Chondrocyte (in vitro differentiated cells): ENCODE data around the gene GNAS-AS1. TPM values are rescaled to one million over a fixed set of nuclear protein-coding genes. Genes with fewer than 3 reads are reported as not detected.

Experiments
- DNase-seq: peaks from one replicate; pipeline ENCODE4 v3.0.0; 2021; ENCODE audit warnings: mixed read lengths, low spot score
- H3K27ac Mint-ChIP-seq: one replicate; pipeline ENCODE4 v1.8.0; 2021; ENCODE audit warnings: mild to moderate bottlenecking, moderate library complexity, mixed read lengths; ENCODE audit not compliant: unreplicated experiment
- H3K27me3 Mint-ChIP-seq: 2 replicates; pipeline ENCODE4 v1.8.0; 2021; ENCODE audit warnings: low read depth, mixed read lengths
- H3K36me3 Mint-ChIP-seq: 2 replicates; pipeline ENCODE4 v1.8.0; 2021; ENCODE audit warnings: low read depth, mixed read lengths
- H3K4me1 Mint-ChIP-seq: 2 replicates; pipeline ENCODE4 v1.8.0; 2021; ENCODE audit warnings: low read depth, mild to moderate bottlenecking, mixed read lengths
- H3K4me3 Mint-ChIP-seq: one replicate; pipeline ENCODE4 v1.8.0; 2021; ENCODE audit warnings: mild to moderate bottlenecking, moderate library complexity, mixed read lengths; ENCODE audit not compliant: unreplicated experiment
- H3K9me3 Mint-ChIP-seq: 2 replicates; pipeline ENCODE4 v1.8.0; 2021; ENCODE audit warnings: low read depth, mixed read lengths
- CTCF ChIP-seq: fragments of 200-600 bp; sonication (generic); IDR thresholded peaks from 2 replicates; pipeline ENCODE4 v1.5.0; 2021; ENCODE audit warnings: antibody characterized with exemption, mild to moderate bottlenecking, moderate library complexity
- total RNA-seq: library from RNA; stranded (reverse); gene quantifications from 3 replicates; pipeline ENCODE4 v1.2.1, GENCODE V29; 2021

GNAS-AS1 gene
- total RNA-seq, 1 donor from 2014 or later, result 1.1 TPM

- no peaks in the 10 kb centered on the region for H3K9me3 Mint-ChIP-seq
- peak; percentile 88 for TF ChIP-seq CTCF
- no peak within 1 kb of the TSS for H3K27ac Mint-ChIP-seq
- peak within 1 kb of the TSS; percentile 85 for H3K4me3 Mint-ChIP-seq
- no peak for DNase-seq
- H3K36me3 Mint-ChIP-seq, result peaks cover 1% of the 10 kb centered on the region
- peaks cover 48% of the 10 kb centered on the region for H3K4me1 Mint-ChIP-seq
- peaks cover 34% of the 10 kb centered on the region for H3K27me3 Mint-ChIP-seq
Measured at GRCh38 chr20:58852543-58853271, 2.0 kb upstream of the GNAS-AS1 start, which contains the start of gene GNAS. Gene GNAS (plus strand): TSS chr20:58852716.

GRCh38 chr20:58851969-58852458, 1.3 kb upstream of the GNAS-AS1 start:
- H3K4me3 Mint-ChIP-seq, result peak overlapping the region; percentile 85
- DNase-seq, result no peak
- H3K27me3 Mint-ChIP-seq, result peaks cover 29% of the 10 kb centered on the region
- no peaks in the 10 kb centered on the region for H3K9me3 Mint-ChIP-seq
- TF ChIP-seq CTCF, result no peak
- H3K27ac Mint-ChIP-seq, result no peak overlapping the region
- H3K36me3 Mint-ChIP-seq, result peaks cover 1% of the 10 kb centered on the region
- H3K4me1 Mint-ChIP-seq, result peaks cover 48% of the 10 kb centered on the region

GRCh38 chr20:58851221-58851968, 693 bp upstream of the GNAS-AS1 start:
- no peaks in the 10 kb centered on the region for H3K9me3 Mint-ChIP-seq
- peak overlapping the region; percentile 85 for H3K4me3 Mint-ChIP-seq
- H3K27ac Mint-ChIP-seq, result no peak overlapping the region
- peaks cover 48% of the 10 kb centered on the region for H3K4me1 Mint-ChIP-seq
- peaks cover 1% of the 10 kb centered on the region for H3K36me3 Mint-ChIP-seq
- no peak for TF ChIP-seq CTCF
- H3K27me3 Mint-ChIP-seq, result peaks cover 31% of the 10 kb centered on the region
- DNase-seq, result no peak

- no peak for TF ChIP-seq CTCF
- Mint-ChIP-seq H3K27ac (no peak overlapping the region), H3K9me3 (no peaks in the 10 kb centered on the region), H3K4me3 (no peak overlapping the region), H3K4me1 (peaks cover 33% of the 10 kb centered on the region), H3K27me3 (peaks cover 42% of the 10 kb centered on the region), H3K36me3 (peaks cover 1% of the 10 kb centered on the region)
- no peak for DNase-seq
Measured at GRCh38 chr20:58847463-58847862, 3.2 kb downstream of the GNAS-AS1 start.

- H3K9me3 Mint-ChIP-seq, result no peaks in the 10 kb centered on the region
- peaks cover 26% of the 10 kb centered on the region for H3K4me1 Mint-ChIP-seq
- H3K36me3 Mint-ChIP-seq, result peaks cover 1% of the 10 kb centered on the region
- no peak overlapping the region for H3K27ac Mint-ChIP-seq
- TF ChIP-seq CTCF, result no peak
- DNase-seq, result no peak
- peaks cover 54% of the 10 kb centered on the region for H3K27me3 Mint-ChIP-seq
- H3K4me3 Mint-ChIP-seq, result no peak overlapping the region
Measured at GRCh38 chr20:58845706-58846105, 5.0 kb downstream of the GNAS-AS1 start.
